GM21381 (cell line): ENCODE measurements around the gene SLITRK1.

Experiments used
- ATAC-seq: cut with Tn5 transposase; IDR thresholded peaks from one replicate; pipeline ENCODE4 v1.9.1; 2021; ENCODE audit warnings: mild to moderate bottlenecking, moderate library complexity; ENCODE audit not compliant: unreplicated experiment

Gene SLITRK1, protein sequence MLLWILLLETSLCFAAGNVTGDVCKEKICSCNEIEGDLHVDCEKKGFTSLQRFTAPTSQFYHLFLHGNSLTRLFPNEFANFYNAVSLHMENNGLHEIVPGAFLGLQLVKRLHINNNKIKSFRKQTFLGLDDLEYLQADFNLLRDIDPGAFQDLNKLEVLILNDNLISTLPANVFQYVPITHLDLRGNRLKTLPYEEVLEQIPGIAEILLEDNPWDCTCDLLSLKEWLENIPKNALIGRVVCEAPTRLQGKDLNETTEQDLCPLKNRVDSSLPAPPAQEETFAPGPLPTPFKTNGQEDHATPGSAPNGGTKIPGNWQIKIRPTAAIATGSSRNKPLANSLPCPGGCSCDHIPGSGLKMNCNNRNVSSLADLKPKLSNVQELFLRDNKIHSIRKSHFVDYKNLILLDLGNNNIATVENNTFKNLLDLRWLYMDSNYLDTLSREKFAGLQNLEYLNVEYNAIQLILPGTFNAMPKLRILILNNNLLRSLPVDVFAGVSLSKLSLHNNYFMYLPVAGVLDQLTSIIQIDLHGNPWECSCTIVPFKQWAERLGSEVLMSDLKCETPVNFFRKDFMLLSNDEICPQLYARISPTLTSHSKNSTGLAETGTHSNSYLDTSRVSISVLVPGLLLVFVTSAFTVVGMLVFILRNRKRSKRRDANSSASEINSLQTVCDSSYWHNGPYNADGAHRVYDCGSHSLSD

DNA sequence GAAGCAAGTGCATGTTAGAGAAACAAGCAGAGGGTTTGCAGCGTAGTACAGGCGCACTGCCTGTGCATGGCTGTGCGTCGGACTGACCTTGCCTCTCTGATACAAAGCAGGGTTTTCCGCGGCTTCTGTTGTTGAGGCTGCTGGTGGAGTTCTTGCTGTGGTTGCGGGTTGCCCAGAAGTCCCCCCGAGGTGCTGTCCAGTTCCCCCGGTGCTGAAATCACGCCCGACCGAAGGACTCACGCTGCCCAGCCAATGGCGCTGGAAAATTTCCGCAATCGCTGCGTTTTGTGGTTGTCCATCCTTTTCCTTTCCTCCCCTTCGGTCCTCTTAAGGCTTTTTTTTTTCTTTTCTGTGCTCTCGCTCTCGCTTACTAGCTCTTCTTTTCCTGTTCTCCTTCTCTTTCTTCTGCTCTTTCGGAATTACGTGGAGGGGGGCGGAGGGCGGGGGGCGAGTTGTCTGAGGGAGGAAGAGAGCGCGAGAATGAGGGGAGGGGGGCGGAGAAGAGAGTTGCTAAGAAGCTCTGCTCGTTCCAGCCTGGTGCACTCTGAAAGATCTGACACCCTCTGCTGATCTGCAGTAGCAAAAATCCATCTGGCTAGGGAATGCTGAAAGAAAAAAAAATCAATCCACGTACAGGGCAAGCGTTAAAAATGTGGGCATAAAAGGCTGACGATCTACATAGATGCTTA, at the start of gene SLITRK1:
Gene SLITRK1, minus strand, starts transcription at position 558 of the 689 bp plus-strand sequence. CDS start 967 bp downstream, outside the sequence.
- ATAC-seq = no peak

DNA sequence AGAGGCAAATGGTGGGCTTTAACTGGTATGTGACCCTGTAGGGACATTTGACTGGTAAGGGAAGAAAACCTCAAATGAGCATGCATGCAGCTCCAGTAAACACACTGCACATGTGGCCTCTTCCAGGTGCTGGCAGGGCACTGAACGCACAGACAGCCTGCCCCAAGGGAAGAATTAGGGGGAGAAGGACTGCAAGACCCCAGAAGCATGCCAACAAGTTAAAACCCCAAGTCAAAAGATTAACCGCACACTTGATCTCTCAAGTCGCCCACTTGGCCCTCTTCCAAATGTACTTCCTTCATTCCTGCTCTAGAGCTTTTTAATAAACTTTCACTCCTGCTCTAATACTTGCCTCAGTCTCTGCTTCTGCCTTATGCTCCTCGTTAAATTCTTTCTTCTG, 46.9 kb upstream of the SLITRK1 start:
- ATAC-seq = no peak

DNA sequence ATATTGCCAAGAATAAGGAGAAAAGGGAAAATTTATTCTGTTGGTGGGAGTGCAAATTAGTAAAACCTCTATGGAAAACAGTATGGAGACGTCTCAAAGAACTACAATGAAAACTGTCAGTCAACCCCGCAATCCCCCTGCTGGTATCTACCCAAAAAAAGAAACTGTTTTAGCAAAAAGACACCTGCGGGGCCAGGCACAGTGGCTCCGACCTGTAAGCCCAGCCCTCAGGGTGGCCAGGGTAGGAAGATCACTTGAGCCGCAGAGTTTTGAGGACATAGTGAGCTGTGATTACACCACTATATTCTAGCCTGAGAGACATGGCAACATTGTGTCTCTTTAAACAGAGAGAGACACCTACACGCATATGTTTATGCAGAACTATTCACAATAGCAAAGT, 37.5 kb upstream of the SLITRK1 start:
- ATAC-seq = no peak

DNA sequence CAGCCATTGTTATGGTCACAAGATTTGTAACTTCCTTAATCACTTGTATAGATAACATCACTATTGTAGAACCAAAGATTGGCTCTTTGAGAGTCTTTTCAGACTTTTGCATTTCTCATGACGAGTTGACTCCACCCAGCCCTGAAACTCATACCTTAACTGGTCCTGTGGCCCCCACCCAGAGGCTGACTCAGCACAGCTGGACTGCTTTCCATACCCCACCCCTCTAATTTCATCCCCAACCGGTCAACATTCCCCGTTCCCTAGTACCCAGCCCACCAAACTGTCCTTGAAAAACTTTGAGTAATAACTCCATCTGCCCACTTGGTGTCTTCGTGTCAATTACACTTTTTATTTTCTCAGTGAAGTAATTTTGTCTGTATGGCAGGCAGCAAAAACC, 32.1 kb upstream of the SLITRK1 start:
- no peak for ATAC-seq

DNA sequence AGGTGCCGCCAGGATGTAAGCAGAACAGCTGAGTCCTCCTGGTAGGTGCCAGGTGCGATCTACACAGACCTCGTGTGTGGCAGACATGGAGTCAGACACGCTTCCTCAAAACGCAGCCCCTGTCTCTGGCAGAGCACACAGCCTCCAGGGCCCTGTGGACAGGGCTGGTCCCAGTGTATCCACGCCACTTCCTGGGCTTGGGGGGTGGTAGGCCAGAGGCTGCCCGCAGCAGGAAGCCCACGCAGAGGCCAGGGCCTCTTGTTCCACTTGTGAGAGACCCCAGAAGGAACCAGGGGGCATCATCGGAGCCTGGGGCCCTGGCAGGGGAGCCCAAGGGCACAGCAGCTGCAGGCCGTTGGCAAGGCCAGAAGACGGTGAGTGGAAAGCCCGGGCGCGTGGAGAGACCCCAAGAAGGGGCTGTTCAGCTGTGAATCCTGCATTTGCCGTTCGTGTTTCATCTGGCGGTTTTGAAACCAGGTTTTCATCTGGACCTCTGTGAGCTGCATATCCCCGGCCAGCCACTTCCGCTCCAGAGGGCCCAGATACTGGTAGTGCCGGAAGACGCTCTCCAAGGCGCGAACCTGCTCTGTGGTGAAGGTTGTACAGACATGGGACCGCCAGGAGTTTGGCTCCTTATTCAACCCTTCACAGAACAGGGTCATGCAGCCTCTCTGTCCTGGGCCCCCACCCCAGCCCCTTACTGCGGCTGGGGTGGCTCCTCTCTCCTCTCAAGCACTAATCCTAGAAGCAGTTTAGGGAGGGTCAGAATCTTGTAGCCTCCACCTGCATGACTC, 25.1 kb upstream of the SLITRK1 start:
- no peak for ATAC-seq

DNA sequence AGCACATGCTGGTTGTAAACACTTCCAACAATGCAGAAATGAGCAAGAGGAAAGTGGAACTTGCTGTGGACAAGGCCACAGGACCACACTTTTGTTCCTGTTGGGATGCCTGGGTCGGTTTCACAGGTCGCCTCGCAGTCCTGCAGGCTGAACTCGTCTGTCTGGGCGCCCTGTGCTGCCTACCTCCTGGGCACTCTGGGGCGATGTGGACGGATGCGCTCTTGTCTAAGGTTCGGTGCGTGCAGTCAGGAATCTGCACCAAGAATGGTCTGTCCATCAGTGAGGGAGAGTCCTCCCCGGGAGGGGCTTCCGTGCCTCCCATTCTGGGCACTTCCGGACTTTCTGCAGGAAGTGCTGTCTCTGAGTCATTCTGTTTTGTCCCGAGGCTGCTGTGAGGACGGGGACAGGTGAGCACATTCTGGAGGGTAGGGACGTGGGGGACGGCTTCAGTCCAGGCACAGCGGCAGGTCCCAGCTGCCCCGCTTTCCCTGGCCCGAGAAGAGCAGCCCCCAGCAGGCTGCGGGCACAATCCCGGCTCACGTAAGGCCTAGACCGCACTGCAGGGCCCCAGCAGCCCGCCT, 24.1 kb upstream of the SLITRK1 start:
- ATAC-seq = no peak

DNA sequence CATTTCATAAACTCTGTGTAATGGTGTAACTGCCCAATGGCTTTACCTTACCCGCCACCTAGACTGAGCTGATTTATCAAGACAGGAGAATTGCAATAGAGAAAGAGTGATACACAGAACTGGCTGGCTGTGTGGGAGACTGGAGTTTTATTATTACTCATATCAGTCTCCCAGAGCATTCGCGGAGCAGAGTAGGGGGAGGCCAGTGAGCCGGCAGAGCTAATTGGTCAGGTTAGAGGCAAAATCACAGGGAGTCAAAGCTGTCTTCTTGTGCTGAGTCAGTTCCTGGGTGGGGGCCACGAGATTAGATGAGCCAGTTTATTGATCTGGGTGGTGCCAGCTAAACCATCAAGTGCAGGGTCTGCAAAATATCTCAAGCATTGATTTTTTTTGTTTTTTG, 23.4 kb upstream of the SLITRK1 start:
- ATAC-seq = no peak

DNA sequence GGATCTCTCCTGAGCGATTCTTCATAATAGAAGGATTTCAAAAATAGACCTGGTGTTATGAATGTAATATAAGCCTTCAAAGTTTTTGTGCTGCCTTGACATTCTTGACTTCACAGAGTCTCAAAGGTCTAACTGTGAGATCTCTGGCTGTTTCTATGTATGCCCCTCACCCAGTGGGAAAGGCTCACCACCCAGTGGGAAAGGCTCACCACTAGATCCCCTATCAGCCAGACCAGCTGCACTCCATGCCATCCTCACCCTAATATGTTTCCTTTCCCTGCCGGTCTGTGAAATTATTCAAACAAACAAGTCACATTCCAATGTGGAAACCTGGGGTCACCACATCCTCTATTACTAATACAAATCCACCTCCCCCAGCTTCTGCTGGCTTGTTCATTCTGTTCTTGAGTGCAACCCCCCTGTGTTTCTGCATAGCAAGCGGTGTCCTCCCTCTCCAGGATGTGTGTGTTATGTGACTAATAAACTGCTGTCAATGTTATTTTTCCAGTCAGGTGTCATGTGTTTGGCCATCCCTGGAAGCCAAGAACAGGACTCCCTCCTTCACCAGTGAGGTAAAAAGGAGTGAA, 13.8 kb upstream of the SLITRK1 start:
- no peak for ATAC-seq

DNA sequence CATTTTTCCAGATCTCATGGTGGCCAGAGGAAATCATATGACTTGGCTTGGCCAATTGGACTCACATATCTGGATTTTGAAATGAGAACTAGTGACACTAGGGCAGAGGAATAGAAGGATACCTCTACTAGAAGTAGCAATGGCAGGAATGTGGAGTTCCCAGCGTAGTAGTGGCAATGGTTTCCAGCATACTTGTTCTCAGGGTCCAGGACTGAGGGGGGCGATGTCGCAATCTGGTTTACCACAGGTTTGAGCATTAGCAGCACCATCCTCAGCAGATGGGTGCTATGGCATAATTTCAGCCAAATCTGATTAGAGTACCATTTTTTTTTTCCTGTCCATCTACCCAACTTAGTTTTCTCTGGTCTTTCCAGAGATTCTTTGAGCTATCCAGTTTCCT, 8.1 kb upstream of the SLITRK1 start:
- no peak for ATAC-seq

DNA sequence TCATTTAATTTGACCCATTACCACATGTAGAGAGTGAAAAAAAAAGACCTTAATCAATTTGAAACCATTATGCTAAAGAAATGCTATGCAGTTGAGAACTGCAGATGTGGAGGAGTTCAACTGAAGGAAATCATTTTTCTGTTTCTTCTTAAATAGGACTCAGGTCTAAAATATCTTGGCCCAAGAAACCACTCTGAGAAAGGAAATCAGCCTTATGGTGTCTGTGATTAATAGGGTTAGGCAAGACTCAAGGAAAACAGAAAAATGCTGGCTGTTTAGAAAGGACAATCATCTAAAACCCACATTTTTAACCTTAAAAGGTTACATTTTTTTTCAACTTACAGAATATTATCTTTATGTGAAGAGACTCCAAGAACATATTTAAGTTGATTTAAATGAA, 1.9 kb upstream of the SLITRK1 start:
- ATAC-seq = no peak

DNA sequence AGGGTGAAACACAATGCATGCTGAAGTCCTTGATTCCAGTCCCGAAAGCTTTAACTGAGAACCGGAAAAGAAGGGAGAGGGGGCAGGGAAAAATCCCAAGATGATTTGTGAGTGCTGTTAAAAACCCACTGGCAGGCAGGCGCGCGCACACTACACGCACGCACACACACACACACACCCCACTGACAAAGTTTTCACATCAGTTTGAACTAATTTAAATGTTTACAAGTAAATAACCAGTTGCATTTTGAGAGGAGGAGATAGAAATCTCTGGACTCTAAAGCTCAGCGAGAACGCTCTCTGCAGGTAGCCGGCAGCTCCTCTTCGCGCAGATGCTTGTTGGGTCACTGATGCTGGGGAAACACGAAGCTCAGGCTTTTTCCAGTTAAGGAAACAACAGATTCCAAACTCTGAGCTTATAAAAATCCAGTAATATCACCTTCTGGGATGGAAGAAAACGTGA, 818 bp upstream of the SLITRK1 start:
- no peak for ATAC-seq

DNA sequence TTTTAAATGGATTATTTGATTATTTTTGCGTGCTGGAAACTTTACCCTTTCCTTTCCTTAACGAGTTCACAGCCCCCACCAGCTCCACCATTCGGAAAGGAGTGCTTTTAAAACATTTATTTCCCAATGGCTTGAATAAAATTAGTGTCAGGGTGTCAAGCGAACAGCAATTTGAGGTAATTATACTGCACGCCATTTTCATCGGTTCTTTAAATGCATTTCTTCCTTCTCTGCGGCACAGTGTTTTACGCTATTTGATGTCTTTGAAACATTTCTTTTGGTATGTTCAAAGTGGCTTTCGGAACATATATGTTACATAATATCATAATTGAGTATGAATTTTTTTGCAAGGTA, 309 bp upstream of the SLITRK1 start:
- ATAC-seq = no peak

DNA sequence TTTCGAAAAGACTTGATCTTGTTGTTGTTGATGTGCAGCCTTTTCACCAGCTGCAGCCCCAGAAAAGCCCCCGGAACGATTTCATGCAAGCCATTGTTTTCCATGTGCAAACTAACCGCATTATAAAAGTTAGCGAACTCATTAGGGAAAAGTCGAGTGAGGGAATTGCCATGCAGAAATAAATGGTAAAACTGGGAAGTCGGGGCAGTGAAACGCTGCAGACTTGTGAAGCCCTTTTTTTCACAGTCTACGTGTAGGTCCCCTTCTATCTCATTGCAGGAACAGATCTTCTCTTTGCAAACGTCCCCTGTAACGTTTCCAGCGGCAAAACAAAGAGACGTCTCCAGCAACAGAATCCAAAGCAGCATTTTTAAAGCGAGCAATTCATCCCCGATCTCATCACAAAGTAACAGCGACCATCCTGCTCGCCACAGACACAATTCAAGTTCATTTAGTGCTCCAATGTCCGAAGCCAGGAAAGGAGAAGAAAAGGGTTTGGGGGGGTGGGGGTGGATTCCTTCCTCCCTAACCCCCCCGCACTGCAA, 1.1 kb downstream of the SLITRK1 start:
- ATAC-seq = no peak

DNA sequence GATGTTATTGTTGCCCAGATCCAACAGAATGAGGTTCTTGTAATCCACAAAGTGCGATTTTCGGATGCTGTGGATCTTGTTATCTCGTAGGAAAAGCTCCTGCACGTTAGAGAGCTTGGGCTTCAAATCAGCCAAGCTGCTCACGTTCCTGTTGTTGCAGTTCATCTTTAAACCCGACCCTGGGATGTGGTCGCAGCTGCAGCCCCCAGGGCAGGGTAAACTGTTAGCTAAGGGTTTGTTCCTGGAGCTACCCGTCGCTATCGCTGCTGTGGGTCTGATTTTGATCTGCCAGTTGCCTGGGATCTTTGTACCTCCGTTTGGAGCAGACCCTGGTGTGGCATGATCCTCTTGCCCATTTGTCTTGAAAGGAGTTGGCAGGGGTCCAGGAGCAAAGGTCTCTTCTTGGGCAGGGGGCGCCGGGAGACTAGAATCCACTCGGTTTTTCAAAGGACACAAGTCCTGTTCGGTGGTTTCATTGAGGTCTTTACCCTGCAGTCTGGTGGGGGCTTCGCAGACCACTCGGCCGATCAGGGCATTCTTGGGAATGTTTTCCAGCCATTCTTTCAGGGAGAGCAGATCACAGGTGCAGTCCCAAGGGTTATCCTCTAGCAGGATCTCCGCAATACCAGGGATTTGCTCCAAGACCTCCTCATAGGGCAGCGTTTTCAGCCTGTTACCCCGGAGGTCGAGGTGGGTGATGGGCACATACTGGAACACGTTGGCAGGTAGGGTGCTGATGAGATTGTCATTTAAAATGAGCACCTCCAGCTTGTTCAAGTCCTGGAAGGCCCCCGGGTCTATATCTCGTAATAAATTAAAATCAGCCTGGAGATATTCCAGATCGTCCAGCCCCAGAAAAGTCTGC, 1.8 kb downstream of the SLITRK1 start:
- ATAC-seq = no peak

DNA sequence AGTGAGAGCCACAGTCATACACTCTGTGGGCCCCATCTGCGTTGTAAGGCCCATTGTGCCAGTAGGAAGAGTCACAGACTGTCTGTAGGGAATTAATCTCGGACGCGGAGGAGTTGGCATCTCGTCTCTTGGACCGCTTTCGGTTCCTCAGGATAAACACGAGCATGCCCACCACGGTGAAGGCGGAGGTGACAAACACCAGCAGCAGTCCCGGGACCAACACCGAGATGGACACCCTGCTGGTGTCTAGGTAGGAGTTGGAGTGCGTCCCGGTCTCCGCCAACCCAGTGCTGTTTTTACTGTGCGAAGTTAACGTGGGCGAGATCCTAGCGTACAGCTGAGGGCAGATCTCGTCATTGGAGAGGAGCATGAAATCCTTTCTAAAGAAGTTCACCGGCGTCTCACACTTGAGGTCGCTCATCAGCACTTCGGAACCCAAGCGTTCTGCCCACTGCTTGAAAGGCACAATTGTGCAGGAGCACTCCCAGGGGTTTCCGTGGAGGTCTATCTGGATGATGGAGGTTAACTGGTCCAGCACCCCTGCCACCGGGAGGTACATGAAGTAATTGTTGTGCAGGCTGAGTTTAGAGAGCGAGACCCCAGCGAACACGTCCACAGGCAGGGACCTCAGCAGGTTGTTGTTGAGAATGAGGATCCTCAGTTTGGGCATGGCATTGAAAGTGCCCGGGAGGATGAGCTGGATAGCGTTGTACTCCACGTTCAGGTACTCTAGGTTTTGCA, 2.7 kb downstream of the SLITRK1 start:
- no peak for ATAC-seq

DNA sequence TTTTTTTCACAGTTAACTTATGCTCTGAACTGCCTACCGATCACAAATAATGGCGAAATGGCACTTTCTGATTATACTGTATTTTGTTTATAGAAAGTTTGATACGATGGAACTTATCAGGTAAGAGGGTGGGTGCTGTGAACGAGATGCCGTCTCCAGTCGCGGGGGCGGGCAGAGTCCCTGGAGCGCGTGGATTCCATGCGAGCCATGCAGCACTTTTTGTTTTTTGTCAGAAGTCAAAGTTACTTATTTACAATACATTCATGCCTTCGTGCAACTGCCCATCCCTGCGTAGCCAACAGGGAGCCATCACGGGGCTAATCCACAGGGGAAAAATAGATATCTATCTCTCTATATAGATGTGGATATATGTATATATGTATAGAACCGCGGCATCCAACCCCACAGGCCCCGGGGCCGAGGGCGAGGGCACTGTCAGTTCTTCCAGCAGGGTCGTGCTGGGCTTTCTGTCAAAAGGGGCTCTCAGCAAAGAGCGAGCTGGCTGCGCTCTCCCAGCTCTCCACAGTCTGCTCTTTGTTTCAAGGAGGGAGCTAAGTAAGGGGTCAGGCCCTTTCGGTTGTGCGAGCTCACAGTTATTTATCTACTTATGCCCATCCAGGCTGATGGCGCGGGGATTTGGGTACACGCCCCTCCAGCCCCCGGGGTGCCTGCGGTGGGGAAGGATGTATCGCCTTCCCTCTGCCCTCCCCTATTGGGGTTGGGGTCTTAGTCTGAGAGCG, 3.4 kb downstream of the SLITRK1 start:
- ATAC-seq = no peak

DNA sequence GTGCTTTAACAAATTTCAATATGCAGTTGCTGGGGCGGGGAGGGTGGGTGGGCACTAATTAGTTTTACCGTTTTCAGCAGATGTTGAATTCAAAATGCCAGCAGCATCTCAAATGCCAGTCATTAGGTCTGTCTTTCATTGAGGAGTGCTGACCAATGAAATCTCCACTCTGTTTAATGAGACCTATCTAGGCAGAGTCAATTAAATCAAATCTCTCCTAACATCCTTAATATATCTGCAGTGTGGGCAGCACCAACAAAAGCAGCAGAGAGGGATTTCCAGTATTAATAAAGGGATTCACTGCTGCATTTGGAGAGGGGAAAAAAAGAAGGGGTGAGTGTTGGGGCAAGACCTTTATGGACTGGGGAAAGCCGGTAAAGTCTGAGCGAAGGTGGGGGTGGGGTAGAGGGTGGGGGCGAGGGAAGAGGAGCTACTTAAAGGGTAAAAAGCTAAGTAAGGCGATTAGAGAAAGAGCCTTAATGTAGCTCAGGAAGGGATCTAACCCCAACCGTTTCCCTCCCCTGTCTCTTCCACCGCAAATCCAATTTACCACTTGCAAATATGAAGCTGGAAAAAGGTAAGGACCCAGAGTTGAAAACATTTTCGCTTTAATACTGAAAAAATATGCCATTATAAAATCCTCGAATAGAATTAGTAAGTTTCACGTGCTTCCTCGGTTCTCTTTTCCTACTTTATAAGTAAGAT, 4.5 kb downstream of the SLITRK1 start:
- ATAC-seq = no peak
